Gastroesophageal sphincter (tissue), 4 donors: ENCODE results near the gene HCN4. TPM values are rescaled to one million over a fixed set of nuclear protein-coding genes. Genes with fewer than 3 reads are reported as not detected.

Experiments
- ATAC-seq: fragments of 150-250 bp; one replicate; pipeline ENCODE4 v1.9.1; 2016; ENCODE audit warnings: mild to moderate bottlenecking, moderate library complexity
- H3K27ac ChIP-seq, 4 donors: fragments of 200-600 bp; sonication (generic) in 3 of 4; 1 replicate in 3 of 4; 2 replicates in 1 of 4; pipeline ENCODE4 v1.5.1; 2016 to 2019
- H3K27me3 ChIP-seq: fragments of 200-600 bp; sonication (generic); one replicate; pipeline ENCODE4 v1.5.1; 2019
- H3K36me3 ChIP-seq, 2 donors: fragments of 200-600 bp; sonication (generic); one replicate each; pipeline ENCODE4 v1.5.1; 2019; ENCODE audit warnings: control low read depth in 1 of 2
- H3K4me1 ChIP-seq, 3 donors: fragments of 200-600 bp; sonication (generic); 1 replicate in 2 of 3; 2 replicates in 1 of 3; pipeline ENCODE4 v1.5.1; 2016 to 2019; ENCODE audit warnings: control low read depth in 2 of 3
- H3K4me3 ChIP-seq, 2 donors: fragments of 200-600 bp; sonication (generic); one replicate each; pipeline ENCODE4 v1.5.1; 2019; ENCODE audit warnings: mild to moderate bottlenecking in 1 of 2, moderate library complexity in 1 of 2
- H3K9me3 ChIP-seq, 3 donors: fragments of 200-600 bp; sonication (generic); one replicate each; pipeline ENCODE4 v1.5.1; 2017 to 2019; ENCODE audit warnings: control low read depth in 2 of 3
- CTCF ChIP-seq, 4 experiments: fragments of 200-600 bp in 2 of 4; fragments of 450-650 bp in 2 of 4; sonication (generic) in 1 of 4; IDR thresholded peaks; one replicate each; pipeline ENCODE4 v1.5.1; 2017 to 2019; ENCODE audit warnings: antibody characterized with exemption in 4 of 4, mild to moderate bottlenecking in 2 of 4, moderate library complexity in 2 of 4
- EP300 ChIP-seq: sonication (generic); formaldehyde crosslinking; IDR thresholded peaks from one replicate; pipeline ENCODE4 v1.6.1; 2017; ENCODE audit warnings: antibody characterized with exemption, mild to moderate bottlenecking
- POLR2A ChIP-seq, 2 donors: fragments of 450-650 bp; IDR thresholded peaks; one replicate each; pipeline ENCODE4 v1.6.1; 2017; ENCODE audit warnings: antibody characterized with exemption in 2 of 2, mild to moderate bottlenecking in 2 of 2, moderate library complexity in 1 of 2
- POLR2AphosphoS5 ChIP-seq: sonication (generic); formaldehyde crosslinking; IDR thresholded peaks from one replicate; pipeline ENCODE4 v1.6.1; 2017; ENCODE audit warnings: antibody characterized with exemption
- WGBS, 2 donors: methylation state at CpG; one replicate each; pipeline ENCODE4 v1.1.5; 2018; ENCODE audit warnings: low coverage in 1 of 2; 5-methylcytosine and 5-hydroxymethylcytosine counted together
- total RNA-seq, 4 donors: library from RNA; depleted of rRNA; stranded (reverse); fragments of >200 nt; gene quantifications; one replicate each; pipeline ENCODE4 v1.1.0, GENCODE V29; 2016

HCN4 gene
- total RNA-seq, 4 donors from 2014 or later = 0.08 TPM; not detected in 3

GRCh38 chr15:73353734-73354133, 15.0 kb downstream of the HCN4 start:
- 47 to 83% methylated on average over 1 to 3 of the region's 3 CpGs for WGBS, 2 donors
- ATAC-seq = no peak
- Histone ChIP-seq H3K27me3 (peaks cover 62% of the 10 kb centered on the region), H3K4me3 (no peak overlapping the region), H3K9me3 (no peaks in the 10 kb centered on the region), H3K4me1 (no peaks in the 10 kb centered on the region), H3K27ac (no peak overlapping the region), H3K36me3 (no peaks in the 10 kb centered on the region)
- TF ChIP-seq POLR2AphosphoS5 (no peak), CTCF (IDR thresholded peaks at IDR 0.05) (no peak), POLR2A (IDR thresholded peaks at IDR 0.05) (no peak), EP300 (no peak)

- TF ChIP-seq POLR2A (IDR thresholded peaks at IDR 0.05) (no peak), CTCF (IDR thresholded peaks at IDR 0.05) (no peak), POLR2AphosphoS5 (no peak), EP300 (no peak)
- no peak overlapping the region for H3K27ac ChIP-seq
- H3K9me3 ChIP-seq = no peaks in the 10 kb centered on the region
- H3K27me3 ChIP-seq = peaks cover 68% of the 10 kb centered on the region
- no peaks in the 10 kb centered on the region for H3K36me3 ChIP-seq
- H3K4me3 ChIP-seq = no peak overlapping the region
- no peaks in the 10 kb centered on the region for H3K4me1 ChIP-seq
- no peak for ATAC-seq
- 46 to 59% methylated on average over 4 to 8 of the region's 10 CpGs for WGBS, 2 donors
Measured at GRCh38 chr15:73352082-73352481, 16.7 kb downstream of the HCN4 start.

- no peak for ATAC-seq
- H3K4me3 ChIP-seq = no peak overlapping the region
- TF ChIP-seq POLR2A (IDR thresholded peaks at IDR 0.05) (no peak), EP300 (no peak), POLR2AphosphoS5 (no peak), CTCF (IDR thresholded peaks at IDR 0.05) (no peak)
- no peaks in the 10 kb centered on the region for H3K36me3 ChIP-seq
- no peaks in the 10 kb centered on the region for H3K9me3 ChIP-seq
- peaks cover 62% of the 10 kb centered on the region for H3K27me3 ChIP-seq
- no peaks in the 10 kb centered on the region for H3K4me1 ChIP-seq
- no peak overlapping the region for H3K27ac ChIP-seq
Measured at GRCh38 chr15:73349191-73349590, 19.6 kb downstream of the HCN4 start.

- Histone ChIP-seq H3K27ac (no peak overlapping the region), H3K9me3 (peaks cover 0 to 12% (median 0%) of the 10 kb centered on the region in 3 donors), H3K4me1 (no peaks in the 10 kb centered on the region), H3K4me3 (no peak overlapping the region), H3K27me3 (peaks cover 40% of the 10 kb centered on the region), H3K36me3 (no peaks in the 10 kb centered on the region)
- TF ChIP-seq POLR2A (IDR thresholded peaks at IDR 0.05) = no peak
- TF ChIP-seq EP300 = no peak
- no peak for TF ChIP-seq POLR2AphosphoS5
- TF ChIP-seq CTCF (IDR thresholded peaks at IDR 0.05) = no peak
- ATAC-seq = no peak
- 23 to 26% methylated on average over 6 to 9 of the region's 9 CpGs for WGBS, 2 donors
Measured at GRCh38 chr15:73346735-73347312, 21.9 kb downstream of the HCN4 start.

GRCh38 chr15:73345658-73346057, 23.1 kb downstream of the HCN4 start:
- no peak overlapping the region for H3K4me3 ChIP-seq
- no peak for ATAC-seq
- H3K36me3 ChIP-seq = no peaks in the 10 kb centered on the region
- H3K9me3 ChIP-seq = peaks cover 0 to 12% (median 0%) of the 10 kb centered on the region in 3 donors
- no peak overlapping the region for H3K27ac ChIP-seq
- 76 to 87% methylated on average over 7 of the region's 7 CpGs for WGBS, 2 donors
- TF ChIP-seq CTCF (IDR thresholded peaks at IDR 0.05) (no peak), POLR2AphosphoS5 (no peak), POLR2A (IDR thresholded peaks at IDR 0.05) (no peak), EP300 (no peak)
- H3K27me3 ChIP-seq = peaks cover 46% of the 10 kb centered on the region
- no peaks in the 10 kb centered on the region for H3K4me1 ChIP-seq
